Measurements from ENCODE around the gene RABGAP1L.
A peak's percentile ranks its signal among the peaks of the same experiment; 100 is the strongest.
"Not testable (repeated sequence)": the region's sequence is repeated elsewhere in the genome, so short reads cannot be mapped to it uniquely, and the experiment has no call there.

Gene RABGAP1L

GRCh38 chr1:174314433-174314832 lies 155.1 kb downstream of the RABGAP1L start:
- DNase-seq: no peak

DNA sequence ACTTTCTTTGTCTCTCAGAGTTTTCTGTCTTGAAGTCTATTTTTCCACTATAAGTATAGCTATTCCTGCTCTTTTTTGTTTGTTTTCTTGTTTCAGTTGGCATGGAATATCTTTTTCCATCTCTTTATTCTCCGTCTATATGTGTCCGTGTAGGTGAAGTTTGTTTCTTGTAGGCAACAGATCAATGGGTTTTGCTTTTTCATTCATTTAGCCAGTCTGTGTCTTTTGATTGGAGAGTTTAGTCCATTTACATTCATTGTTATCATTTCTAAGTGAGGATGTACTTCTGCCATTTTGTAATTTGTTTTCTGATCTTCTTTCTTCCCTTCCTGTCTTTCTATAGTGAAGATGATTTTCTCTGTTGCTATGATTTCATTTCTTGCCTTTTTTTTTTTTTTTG lies 155.9 kb downstream of the RABGAP1L start:
- no peak for DNase-seq

- not testable (repeated sequence) for DNase-seq
Observed at GRCh38 chr1:174320897-174321296, 161.6 kb downstream of the RABGAP1L start.

DNA sequence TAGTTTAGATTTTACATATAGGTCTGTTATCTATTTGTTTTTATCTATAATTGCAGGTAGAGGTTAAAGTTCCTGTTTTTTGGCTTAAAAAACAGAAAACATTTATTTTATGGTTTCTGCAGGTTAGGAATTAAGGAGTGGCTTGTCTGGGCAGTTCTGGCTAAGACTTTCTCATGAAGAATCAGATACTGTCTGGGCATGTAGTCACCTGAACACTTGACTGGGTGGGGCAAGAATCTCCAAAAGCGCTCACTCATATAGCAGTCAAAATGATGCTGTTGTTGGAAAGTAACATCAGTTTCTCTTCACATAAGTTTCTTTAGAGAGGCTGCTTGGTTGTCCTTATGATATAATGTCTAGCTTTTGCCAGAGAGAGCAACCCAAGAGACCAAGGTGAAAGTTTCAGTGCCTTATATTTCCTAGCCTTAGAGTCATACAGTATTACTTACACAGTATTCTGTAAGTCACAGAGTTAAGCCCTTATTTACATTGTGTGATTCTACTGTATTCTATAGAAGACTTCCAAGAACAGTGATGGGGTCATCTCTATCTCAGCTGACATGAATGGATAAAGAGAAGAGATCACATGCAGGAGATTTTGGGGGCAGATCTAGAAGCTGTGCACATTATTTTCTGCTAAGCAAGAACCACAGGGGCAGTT lies 163.0 kb downstream of the RABGAP1L start:
- DNase-seq: no peak

GRCh38 chr1:174324493-174324892 lies 165.2 kb downstream of the RABGAP1L start:
- DNase-seq: no peak

DNA sequence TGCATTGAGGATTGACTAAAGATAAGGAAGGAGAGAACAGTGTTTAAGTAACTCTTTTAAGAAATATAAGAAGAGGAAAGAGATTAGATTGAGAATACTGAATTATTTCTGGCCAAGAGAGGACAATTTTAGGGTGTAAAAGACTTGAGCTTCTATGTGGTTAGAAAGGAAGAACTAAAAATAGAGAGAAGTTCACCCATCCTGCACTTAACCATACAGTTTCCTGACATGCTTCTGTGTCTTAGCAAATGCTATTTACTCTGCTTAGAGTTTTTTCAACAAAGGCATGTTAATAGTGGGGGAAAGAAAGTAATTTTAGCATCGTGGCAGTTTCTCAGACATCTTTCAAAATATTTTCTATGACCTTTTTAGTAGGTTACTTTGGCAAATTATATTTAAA lies 165.6 kb downstream of the RABGAP1L start:
- DNase-seq: no peak

DNA sequence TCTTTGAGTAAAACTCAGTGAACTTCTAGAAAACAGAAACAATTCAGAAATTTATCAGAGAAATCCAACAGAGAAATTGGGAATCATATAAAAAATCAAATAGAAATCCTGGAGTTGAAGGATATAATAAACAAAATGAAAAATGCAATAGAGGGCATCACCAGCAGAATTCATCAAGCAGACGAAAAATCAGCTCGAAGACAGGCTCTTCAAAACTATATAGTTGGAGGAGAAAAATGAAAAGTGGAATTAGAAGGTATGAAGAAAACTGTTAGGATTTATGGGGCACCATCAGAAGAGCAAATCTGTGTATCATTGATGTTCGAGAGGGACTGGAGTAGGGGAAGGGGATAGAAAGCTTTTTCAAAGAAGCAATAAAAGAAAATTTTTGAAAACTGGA lies 167.0 kb downstream of the RABGAP1L start:
- no peak for DNase-seq

- no peak for DNase-seq
Observed at GRCh38 chr1:174333437-174333836, 174.1 kb downstream of the RABGAP1L start.

GRCh38 chr1:174337000-174337681 lies 177.8 kb downstream of the RABGAP1L start:
- DNase-seq: no peak

DNA sequence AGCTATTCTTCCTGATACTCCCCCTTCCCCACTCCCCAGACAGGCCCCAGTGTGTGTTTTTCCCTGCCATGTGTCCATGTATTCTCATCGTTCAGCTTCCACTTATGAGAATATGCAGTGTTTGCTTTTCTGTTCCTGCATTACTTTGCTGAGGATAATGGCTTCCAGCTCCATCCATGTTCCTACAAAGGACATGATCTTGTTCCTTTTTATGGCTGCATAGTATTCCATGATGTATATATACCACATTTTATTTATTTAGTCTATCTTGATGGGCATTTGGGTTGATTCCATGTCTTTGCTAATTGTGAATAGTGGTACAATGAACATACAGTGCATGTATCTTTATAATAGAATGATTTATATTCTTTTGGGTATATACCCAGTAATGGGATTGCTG lies 181.1 kb downstream of the RABGAP1L start:
- not testable (repeated sequence) for DNase-seq

GRCh38 chr1:174344162-174344561 lies 184.8 kb downstream of the RABGAP1L start:
- DNase-seq: no peak

- peak; percentile 63 for DNase-seq
Observed at GRCh38 chr1:174352117-174352516, 192.8 kb downstream of the RABGAP1L start.

DNA sequence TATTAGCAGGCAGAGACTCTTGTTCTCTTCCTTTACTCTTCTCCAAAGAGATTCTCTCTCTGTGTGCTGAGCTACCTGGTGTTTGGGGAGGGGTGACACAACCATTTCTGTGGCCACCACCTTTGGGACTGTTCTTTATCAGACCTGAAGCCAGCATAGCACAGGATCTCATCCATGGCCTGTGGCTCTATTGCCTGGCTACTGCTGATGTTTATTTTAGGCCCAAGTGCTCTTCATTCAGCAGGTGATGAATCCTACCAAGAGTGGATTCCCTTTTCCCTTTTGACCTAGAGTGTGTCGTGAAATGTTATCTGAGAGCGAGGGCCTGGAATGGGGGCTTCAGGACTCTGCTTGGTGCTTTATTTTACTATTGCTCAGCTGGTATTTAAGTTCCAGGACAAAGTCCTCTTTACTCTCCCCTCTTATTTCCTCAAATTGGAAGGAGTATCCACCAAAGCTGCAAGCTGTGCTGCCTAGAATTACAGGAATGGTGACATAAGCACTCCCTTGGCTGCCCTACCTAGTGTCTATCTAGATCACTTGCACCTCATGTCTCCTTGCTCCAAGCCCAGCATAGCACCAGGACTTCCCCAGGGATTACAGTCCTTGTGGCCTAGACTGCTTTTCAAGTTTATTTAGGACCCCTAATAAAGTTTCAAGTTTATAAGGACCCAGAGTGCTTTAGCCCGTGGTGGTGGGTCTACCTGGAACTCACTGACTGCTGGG lies 193.7 kb downstream of the RABGAP1L start:
- DNase-seq: no peak

DNA sequence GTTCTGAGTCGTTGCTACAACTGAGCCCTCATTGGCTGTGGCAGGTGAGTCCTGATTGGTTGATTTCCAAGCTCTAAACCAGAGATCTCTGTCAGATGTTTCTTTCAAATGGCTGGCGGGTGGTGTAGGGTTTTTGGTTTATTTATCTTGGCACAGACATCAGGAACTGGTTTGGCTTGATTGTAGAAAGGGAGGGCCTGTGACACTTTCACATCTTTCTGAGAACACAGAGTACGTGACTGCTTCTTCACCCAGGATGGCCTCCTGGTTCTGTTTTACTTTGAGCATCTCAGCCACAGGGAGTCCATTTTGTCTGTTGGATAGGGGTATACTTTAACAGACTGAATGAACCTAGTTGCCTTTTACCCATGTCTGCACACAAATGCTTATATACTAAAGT lies 199.0 kb downstream of the RABGAP1L start:
- peak; percentile 83 for DNase-seq

- DNase-seq: peak; percentile 99
Observed at GRCh38 chr1:174358786-174359453, 199.6 kb downstream of the RABGAP1L start.

DNA sequence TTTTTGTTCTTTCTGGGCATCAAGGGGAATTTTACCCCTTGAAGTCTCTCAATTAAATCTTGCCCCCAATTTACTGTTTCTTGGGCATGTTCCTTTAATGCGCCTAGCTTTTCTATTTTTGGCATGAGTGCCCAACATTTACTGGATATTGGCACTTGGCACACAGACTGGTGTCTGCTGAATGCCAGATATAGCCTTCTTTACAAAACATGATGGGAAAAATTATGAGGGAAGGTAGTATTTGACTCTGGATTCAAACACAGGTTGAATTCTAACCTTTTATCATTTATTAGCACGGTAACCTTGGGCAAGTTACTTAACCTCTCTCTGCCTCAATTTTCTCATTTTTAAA lies 200.1 kb downstream of the RABGAP1L start:
- DNase-seq: no peak

- no peak for DNase-seq
Observed at GRCh38 chr1:174364996-174365736, 205.8 kb downstream of the RABGAP1L start.

GRCh38 chr1:174366946-174367345 lies 207.6 kb downstream of the RABGAP1L start:
- no peak for DNase-seq

GRCh38 chr1:174367892-174368291 lies 208.6 kb downstream of the RABGAP1L start:
- no peak for DNase-seq

- DNase-seq: no peak
Observed at GRCh38 chr1:174376030-174376429, 216.7 kb downstream of the RABGAP1L start.

DNA sequence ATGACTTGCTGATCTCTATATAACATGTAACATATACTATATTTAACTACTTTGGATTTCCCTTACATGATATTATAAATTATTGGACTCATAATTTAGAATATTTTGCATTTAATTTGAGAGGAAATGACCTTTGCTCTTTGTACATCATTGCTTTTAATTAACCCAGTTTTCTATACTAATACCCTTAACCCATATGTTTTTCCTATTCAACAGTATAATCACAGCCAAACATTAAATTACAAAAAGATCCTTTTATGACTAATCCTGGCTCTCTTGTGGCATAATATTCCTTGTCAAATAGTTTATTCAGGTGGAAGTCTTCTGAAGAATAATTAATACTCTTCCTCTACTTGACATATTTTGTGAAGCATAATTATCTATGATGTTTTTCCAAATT lies 232.4 kb downstream of the RABGAP1L start:
- no peak for DNase-seq

- no peak for DNase-seq
Observed at GRCh38 chr1:174393885-174394284, 234.6 kb downstream of the RABGAP1L start.

- DNase-seq: no peak
Observed at GRCh38 chr1:174397261-174397660, 237.9 kb downstream of the RABGAP1L start.
